Putamen (tissue), 1 donor: ENCODE measurements around the gene FAM117A.
"Not testable (repeated sequence)": the region's sequence is repeated elsewhere in the genome, so short reads cannot be mapped to it uniquely, and the experiment has no call there.

Experiments
- DNase-seq: peaks from one replicate; pipeline ENCODE4 v3.0.0-alpha.2; 2016; ENCODE audit warnings: low spot score

FAM117A gene

GRCh38 chr17:49739641-49740271 lies 24.2 kb downstream of the FAM117A start:
- DNase-seq = no peak

GRCh38 chr17:49738456-49739163 lies 25.3 kb downstream of the FAM117A start:
- DNase-seq = no peak

GRCh38 chr17:49734515-49735490 lies 29.1 kb downstream of the FAM117A start:
- no peak for DNase-seq

GRCh38 chr17:49731435-49731831 lies 32.5 kb downstream of the FAM117A start:
- DNase-seq = no peak

- no peak for DNase-seq
These were observed 33.0 kb downstream of the FAM117A start for GRCh38 chr17:49730785-49731434.

GRCh38 chr17:49730078-49730784 lies 33.7 kb downstream of the FAM117A start:
- DNase-seq = peak; percentile 62

GRCh38 chr17:49729069-49729468 lies 34.9 kb downstream of the FAM117A start:
- DNase-seq = no peak

- DNase-seq = no peak
These were observed 35.5 kb downstream of the FAM117A start for GRCh38 chr17:49728425-49728824.

- no peak for DNase-seq
These were observed 36.6 kb downstream of the FAM117A start for GRCh38 chr17:49727380-49727779.

GRCh38 chr17:49725452-49726130 lies 38.3 kb downstream of the FAM117A start:
- DNase-seq = no peak

- not testable (repeated sequence) for DNase-seq
These were observed 39.4 kb downstream of the FAM117A start for GRCh38 chr17:49724552-49724951.

GRCh38 chr17:49723423-49723822 lies 40.5 kb downstream of the FAM117A start:
- DNase-seq = no peak

- no peak for DNase-seq
These were observed 41.9 kb downstream of the FAM117A start for GRCh38 chr17:49722066-49722465.

- no peak for DNase-seq
These were observed 46.5 kb downstream of the FAM117A start for GRCh38 chr17:49717371-49717861.

GRCh38 chr17:49716668-49717364 lies 47.1 kb downstream of the FAM117A start:
- no peak for DNase-seq

GRCh38 chr17:49715717-49716279 lies 48.1 kb downstream of the FAM117A start:
- peak; percentile 50 for DNase-seq

- DNase-seq = no peak
These were observed 48.7 kb downstream of the FAM117A start for GRCh38 chr17:49715216-49715615.

GRCh38 chr17:49708515-49709183 lies 55.3 kb downstream of the FAM117A start:
- no peak for DNase-seq
